Astrocyte of the spinal cord (primary cell): ENCODE measurements around the gene NRGN.

Source experiments
- DNase-seq: peaks from one replicate; pipeline ENCODE4 v3.0.0; 2011; ENCODE audit warnings: low read depth, low spot score
- H3K4me3 ChIP-seq: 2 replicates; pipeline ENCODE4 v1.5.1; 2011; ENCODE audit warnings: low read depth, mild to moderate bottlenecking, low read length, moderate library complexity
- CTCF ChIP-seq: IDR thresholded peaks from 2 replicates; pipeline ENCODE4 v1.5.1; 2012; ENCODE audit warnings: low read depth, mild to moderate bottlenecking, low read length, inconsistent platforms
- in situ Hi-C: cut with HindIII; loops from 2 replicates; pipeline ENCODE4 v1.10.0; 2017; ENCODE audit warnings: low sequenced_read_pairs

The NRGN gene

GRCh38 chr11:124783002-124783401 is 43.3 kb downstream of the NRGN start:
- no peak for TF ChIP-seq CTCF
- no peak overlapping the region for H3K4me3 ChIP-seq
- in situ Hi-C loops = no loop called here
- no peak for DNase-seq

GRCh38 chr11:124784051-124784450 is 44.3 kb downstream of the NRGN start:
- TF ChIP-seq CTCF = no peak
- no peak for DNase-seq
- in situ Hi-C loops = no loop called here
- no peak overlapping the region for H3K4me3 ChIP-seq

GRCh38 chr11:124788521-124788920 is 48.8 kb downstream of the NRGN start:
- no peak overlapping the region for H3K4me3 ChIP-seq
- no peak for DNase-seq
- no peak for TF ChIP-seq CTCF
- in situ Hi-C loops = no loop called here

- no peak for DNase-seq
- no peak for TF ChIP-seq CTCF
- no peak overlapping the region for H3K4me3 ChIP-seq
- in situ Hi-C loops = no loop called here
Observed at GRCh38 chr11:124791626-124792341, 52.0 kb downstream of the NRGN start.

GRCh38 chr11:124793466-124794278 is 53.9 kb downstream of the NRGN start:
- peak; percentile 77 for TF ChIP-seq CTCF
- peak; percentile 43 for DNase-seq
- no peak overlapping the region for H3K4me3 ChIP-seq
- in situ Hi-C loops = no loop called here

- TF ChIP-seq CTCF = no peak
- H3K4me3 ChIP-seq = no peak overlapping the region
- in situ Hi-C loops = no loop called here
- no peak for DNase-seq
Observed at GRCh38 chr11:124796312-124796711, 56.6 kb downstream of the NRGN start.
